GM19455 (cell line): ENCODE data around the gene NSFL1C.
"Not testable (repeated sequence)": the region's sequence is repeated elsewhere in the genome, so short reads cannot be mapped to it uniquely, and the experiment has no call there.

Experiments
- ATAC-seq: cut with Tn5 transposase; IDR thresholded peaks from one replicate; pipeline ENCODE4 v1.9.1; 2021; ENCODE audit not compliant: unreplicated experiment

The NSFL1C gene

GRCh38 chr20:1466211-1467081, at the start of gene NSFL1C:
TSS of gene NSFL1C (minus strand) at chr20:1466849. CDS start at chr20:1466824, 25 bp downstream.
- ATAC-seq: peak; percentile 88

GRCh38 chr20:1513801-1514200, 47.2 kb upstream of the NSFL1C start:
- no peak for ATAC-seq

GRCh38 chr20:1509237-1509636, 42.6 kb upstream of the NSFL1C start:
- ATAC-seq: no peak

GRCh38 chr20:1508574-1508973, 41.9 kb upstream of the NSFL1C start:
- no peak for ATAC-seq

GRCh38 chr20:1507276-1507675, 40.6 kb upstream of the NSFL1C start:
- ATAC-seq: no peak

GRCh38 chr20:1505871-1506270, 39.2 kb upstream of the NSFL1C start:
- ATAC-seq: no peak

- no peak for ATAC-seq
These were observed 38.7 kb upstream of the NSFL1C start for GRCh38 chr20:1505361-1505760.

GRCh38 chr20:1503564-1504227, 37.0 kb upstream of the NSFL1C start:
- peak; percentile 72 for ATAC-seq

- no peak for ATAC-seq
These were observed 33.8 kb upstream of the NSFL1C start for GRCh38 chr20:1500496-1500895.

GRCh38 chr20:1499528-1500420, 33.1 kb upstream of the NSFL1C start:
- ATAC-seq: no peak

GRCh38 chr20:1497371-1497770, 30.7 kb upstream of the NSFL1C start:
- not testable (repeated sequence) for ATAC-seq

- no peak for ATAC-seq
These were observed 30.3 kb upstream of the NSFL1C start for GRCh38 chr20:1496930-1497329.

GRCh38 chr20:1494436-1494835, 27.8 kb upstream of the NSFL1C start:
- ATAC-seq: no peak

- no peak for ATAC-seq
These were observed 26.9 kb upstream of the NSFL1C start for GRCh38 chr20:1493536-1493935.

GRCh38 chr20:1491860-1492642, 25.4 kb upstream of the NSFL1C start:
- ATAC-seq: no peak

GRCh38 chr20:1491281-1491840, 24.7 kb upstream of the NSFL1C start, which contains the start of gene SIRPB2:
TSS of gene SIRPB2 (minus strand) at chr20:1491420. CDS start at chr20:1491359, 61 bp downstream.
- ATAC-seq: no peak

- no peak for ATAC-seq
These were observed 24.1 kb upstream of the NSFL1C start for GRCh38 chr20:1490643-1491195.

- no peak for ATAC-seq
These were observed 23.3 kb upstream of the NSFL1C start for GRCh38 chr20:1489764-1490436.

- ATAC-seq: no peak
These were observed 22.7 kb upstream of the NSFL1C start for GRCh38 chr20:1489325-1489724.
